HG03095 (cell line): Measurements from ENCODE around the gene BCL11B.

ENCODE experiments used
- ATAC-seq: cut with Tn5 transposase; IDR thresholded peaks from one replicate; pipeline ENCODE4 v1.9.1; 2021; ENCODE audit warnings: moderate library complexity; ENCODE audit not compliant: unreplicated experiment

Gene BCL11B

DNA sequence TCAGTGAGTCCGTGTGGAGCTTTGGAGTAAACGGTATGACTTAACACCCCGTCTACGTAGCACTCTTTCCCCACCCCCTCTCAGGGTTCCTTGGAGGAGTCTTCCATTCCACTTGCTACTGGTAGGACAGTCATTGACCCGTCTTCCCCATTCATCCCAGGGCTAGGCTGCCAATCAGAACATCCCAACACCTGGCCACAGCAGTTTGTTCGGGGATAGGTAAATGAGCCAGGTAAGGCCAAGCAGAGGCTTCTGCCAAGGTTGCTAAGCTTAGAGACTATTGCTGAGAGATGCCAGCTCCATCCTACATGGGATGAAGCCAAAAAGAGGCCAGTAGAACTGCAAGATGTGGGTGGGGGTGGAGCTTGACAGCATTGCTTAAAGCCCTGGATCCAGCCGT, 130.8 kb downstream of the BCL11B start:
- no peak for ATAC-seq

DNA sequence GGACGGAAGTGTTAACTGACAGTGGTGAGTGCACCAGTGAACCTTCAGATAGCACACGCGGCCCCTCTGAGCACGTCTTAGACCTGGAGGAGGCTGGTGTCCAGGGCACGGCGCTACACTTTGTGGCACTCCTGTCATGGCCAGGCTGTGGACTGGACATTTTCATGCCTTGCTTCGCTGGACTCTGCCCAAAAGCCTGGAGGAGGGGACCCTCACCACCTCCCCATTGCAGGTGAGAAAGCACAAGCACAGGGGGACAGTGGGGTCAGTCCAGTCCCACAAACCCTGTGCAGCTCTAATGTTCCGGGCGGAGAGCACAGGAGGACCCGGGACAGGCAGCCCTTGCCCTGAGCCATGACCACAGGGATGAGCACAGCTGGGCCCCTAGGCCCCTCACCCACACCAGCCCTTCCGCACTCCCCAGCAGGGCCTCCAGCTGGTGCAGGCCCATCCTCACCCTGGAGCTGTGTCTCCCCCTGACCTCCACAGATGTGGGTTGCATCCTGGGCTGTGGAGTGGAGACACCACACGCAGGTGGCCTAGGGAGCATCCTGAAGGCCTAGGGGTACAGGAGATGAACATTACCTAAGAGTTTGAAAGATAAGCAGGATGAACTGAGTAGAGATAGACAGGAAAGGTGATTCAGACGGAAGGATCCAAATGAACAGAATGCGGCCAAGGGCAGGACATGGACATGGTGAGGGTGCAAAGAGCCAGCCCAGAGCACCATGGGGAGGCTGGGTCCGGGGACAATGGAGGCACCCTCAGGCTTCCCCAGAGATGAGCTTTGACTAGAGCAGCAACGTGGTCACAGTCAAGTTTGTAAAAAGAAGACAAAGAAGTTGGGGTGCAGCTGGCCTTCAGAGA, 132.8 kb downstream of the BCL11B start:
- no peak for ATAC-seq

DNA sequence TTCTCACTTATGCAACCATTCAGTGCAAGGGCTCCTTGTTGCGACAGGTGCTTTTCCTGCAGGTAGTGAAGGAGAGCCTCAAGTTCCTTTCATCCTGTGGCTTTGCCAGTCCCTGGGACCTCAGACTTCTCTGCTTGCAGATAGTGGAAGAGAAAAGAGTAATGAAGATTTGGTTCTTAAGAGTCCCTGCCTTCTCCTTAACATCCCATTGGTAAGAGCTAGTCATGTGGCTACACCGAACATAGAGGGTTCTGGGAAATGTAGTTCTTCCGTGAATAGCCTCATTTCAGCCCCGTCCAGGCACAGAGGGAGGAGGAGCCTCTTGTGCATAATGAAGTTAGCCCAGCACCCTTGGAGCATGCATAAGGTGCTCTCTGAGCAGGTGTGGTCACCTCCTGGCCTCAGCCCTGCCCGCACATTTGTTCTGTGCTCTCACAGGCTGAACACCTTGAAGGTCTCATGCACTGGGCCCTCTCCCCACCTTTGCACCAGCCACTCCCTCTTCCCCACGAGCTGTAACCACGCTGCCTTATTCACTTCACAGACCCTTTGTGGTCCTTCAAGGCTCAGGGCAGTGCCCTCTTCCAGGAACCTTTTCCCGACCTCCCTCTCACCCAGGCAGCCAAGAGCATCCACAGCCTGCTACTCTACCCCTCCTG, 134.0 kb downstream of the BCL11B start:
- ATAC-seq: no peak

DNA sequence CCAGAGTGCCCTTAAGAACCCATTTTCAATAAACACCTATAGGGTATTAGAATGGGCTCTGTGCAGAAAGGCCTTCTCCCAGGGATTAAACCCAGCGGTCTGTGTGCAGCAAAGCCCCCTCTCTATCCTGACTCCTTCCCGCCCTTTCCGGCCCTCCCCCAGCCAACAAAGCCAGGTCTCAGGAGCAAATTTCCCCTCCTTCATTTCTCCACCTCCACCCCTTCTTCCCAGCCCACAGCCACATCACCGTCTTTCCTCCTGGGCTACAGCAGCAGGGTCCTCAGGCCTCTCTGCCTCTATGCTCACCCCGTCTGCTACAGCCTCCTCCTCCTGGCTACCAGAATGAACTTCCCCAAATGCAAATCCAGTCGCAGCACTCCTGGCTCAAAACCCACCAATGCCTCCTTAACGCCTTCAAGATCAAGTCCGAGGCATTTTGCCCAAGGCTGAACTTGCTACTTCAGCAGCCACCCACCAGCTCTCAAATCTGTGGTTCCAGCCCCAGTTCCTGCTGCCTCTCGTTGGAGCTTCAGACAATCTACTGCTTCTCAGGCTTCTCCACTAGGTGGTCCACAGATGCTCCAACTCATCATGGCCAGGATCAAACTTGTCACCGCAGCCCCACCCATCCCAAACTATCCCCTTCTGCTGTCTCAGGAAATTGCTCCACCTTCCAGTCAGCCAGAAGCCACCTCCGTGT, 134.8 kb downstream of the BCL11B start:
- no peak for ATAC-seq

DNA sequence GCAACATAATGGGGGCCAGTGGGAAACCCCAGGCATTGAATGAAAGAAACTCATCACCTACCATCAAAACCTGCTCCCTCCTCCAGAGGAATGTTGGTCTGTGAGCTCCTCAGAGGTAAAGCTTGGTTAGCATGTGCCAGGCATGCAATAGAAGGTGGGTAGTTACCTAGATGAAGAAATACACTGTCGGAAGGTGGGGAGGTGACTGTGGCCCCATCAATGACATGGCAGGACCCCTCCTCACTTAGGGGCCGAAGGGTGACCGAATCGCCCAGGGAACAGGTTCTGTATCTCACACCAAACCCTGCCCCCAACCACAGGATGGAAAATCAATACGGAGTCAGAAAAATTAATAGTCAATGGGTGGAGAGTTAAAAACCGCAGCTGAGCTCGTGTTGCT, 135.6 kb downstream of the BCL11B start:
- ATAC-seq: no peak

DNA sequence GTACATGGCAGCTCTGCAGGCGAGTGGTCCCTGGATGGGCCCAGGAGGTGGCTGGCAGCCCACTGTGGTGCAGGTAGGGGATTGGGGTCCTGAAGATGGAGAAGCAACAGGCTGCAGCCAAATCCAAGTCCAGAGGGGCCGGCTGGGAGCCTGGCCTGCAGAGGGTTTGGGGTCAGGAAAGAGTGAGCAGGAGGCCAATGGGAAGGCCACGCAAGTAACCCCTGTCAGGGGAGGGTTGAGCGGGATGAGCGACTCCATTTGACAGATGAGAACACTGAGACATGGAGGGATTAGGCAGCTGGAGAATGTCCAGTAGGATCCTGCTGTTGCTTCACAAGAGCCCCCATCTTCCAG, 136.0 kb downstream of the BCL11B start:
- no peak for ATAC-seq

DNA sequence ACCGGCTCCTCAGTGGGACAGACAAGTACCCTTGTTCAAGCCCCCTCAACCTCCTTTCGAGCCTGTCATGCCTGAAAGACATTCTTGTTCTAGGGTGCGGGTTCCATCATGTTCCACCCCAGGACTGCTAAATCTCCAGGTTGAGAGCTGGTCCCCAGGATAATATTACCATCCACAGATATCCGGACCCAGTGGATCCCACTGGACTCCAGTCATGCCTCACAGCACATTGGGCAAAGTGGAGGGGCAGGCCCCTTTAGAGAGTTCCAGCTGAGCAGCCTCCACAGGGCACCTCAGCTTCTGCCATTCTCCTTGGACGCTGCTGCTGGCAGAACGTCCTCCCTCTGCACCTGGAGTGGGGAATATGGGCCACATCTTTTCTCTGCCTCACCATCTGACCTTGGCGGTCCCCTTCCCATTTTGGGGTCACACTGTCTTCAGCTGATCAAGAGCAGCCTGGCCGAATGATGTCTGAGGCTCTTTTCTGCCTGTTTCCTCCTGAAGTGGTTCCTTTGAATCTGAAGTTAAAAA, 137.4 kb downstream of the BCL11B start:
- no peak for ATAC-seq

DNA sequence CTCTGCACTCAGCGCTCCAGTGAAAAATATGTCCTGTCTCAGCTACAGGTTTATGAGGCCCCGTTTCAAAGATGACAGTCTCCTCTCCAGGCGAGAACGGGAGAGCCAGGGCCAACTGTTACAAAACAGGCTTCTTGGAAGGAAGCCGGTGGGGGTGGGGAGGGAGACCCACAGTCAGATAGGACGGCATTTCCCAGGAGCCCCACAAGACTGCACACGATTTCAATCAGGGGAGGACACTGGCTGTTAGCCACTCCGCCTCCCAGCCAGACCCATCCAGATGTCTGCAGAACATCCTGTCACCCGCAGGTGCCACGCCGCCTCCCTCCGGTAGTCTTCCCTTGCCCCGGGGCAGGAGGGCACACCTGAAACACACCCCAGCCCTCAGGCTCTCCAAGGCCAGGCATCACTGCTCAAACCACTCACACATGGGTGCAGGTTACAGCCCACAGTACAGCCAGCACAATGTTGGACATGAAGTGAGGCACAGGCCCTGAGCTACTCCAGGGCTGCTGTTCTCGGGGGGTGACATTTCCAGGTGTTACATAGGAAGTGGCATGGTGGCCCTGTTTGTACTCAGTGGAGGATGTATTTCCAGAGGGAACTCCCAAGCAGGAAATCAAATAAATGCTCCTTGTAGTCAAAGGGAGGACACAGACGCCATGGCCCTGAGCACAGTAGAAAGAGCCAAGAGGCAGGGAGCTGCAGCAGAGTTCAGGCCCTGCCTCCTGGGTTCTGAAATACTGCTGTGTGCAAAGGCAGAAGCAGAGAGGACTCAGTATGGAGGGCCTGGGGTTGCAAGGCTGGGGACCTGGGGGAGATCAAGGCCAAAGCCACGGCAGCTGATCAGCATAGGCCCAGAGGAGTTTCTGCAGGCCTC, 138.1 kb downstream of the BCL11B start:
- no peak for ATAC-seq

DNA sequence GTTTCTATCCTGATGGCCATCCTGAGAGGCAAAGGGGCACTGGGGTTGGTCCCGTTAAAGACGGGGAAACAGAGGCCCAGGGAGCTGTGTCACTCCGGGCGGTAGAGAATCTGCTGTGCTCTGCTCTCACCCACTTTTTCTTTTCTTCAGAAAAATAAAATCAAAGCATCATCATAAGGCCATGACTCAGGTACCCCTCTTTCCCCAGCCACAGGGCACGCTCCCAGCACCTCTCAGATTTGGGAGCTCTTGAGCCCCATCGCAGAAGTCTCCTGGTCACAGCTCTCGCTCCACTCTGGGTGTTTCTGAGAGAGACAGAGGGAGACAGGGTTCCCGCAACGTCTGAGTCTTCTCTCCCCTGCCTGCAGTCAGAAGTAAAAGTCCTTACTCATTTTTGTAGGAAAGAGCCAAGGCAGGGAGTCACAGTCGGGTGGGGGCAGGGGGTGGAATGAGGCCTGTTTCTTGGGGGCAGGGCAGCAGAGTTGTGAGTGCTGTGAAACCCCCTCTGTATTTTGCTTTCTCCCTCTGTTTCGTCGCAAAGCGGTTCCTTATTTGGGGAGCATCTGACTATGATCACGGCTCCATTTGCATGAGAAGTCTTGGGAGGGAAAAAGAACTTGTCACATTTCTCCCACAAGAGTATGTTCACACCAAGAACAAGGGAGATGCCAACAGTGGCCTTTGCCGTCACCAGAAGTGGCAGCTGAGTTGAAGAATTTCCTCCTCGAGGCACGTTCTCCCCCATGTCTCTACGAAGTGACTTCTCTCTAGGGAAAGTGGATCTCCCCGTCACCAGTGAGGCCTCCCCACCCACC, 139.0 kb downstream of the BCL11B start:
- no peak for ATAC-seq

DNA sequence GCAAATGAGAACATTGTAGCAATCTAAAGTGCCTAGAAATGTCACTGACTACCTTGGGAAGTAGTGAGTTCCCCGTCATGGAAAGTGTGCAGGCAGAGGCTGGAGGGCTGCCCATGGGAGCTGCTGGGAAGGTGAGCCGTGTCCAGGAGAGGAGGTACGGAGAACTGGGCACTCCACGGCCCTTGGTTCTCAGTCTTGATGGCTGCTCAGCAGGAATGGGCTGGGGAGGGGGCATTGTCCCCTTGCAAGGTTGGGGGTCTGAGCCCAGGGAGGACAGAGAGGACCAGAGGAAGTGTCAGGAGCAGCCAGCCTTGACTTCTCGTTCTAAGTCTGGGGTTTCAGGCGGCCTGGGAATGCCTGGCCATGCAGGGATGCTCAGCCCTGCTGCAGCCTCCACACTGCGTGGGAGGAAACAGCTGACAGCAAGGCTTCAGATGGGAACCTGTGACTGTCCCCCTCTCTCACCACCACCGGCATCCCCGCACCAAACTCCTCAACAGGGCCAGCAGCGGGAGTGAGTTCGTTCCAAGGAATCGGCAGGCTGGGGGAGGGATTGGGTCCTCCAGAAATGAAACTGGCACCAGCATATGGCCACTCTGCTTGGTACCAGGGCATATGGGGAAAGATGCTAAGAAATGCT, 140.2 kb downstream of the BCL11B start:
- ATAC-seq: no peak

DNA sequence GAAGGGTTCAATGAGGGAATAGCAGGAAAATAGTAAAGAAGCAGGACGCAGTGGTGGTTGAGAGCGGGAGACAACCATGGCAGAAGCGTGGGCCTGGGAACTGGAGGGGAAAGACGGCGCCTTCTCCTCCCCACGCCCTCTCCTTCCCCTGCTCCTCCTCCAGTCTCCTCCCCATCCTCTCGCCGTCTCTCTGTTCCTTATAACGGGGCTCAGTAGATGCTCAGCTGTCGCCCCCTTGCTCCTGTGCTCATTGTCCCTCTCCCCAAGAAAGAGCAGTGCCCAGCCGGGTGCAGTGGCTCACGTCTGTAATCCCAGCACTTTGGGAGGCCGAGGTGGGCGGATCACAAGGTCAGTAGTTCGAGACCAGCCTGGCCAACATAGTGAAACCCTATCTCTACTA, 142.0 kb downstream of the BCL11B start:
- ATAC-seq: no peak

DNA sequence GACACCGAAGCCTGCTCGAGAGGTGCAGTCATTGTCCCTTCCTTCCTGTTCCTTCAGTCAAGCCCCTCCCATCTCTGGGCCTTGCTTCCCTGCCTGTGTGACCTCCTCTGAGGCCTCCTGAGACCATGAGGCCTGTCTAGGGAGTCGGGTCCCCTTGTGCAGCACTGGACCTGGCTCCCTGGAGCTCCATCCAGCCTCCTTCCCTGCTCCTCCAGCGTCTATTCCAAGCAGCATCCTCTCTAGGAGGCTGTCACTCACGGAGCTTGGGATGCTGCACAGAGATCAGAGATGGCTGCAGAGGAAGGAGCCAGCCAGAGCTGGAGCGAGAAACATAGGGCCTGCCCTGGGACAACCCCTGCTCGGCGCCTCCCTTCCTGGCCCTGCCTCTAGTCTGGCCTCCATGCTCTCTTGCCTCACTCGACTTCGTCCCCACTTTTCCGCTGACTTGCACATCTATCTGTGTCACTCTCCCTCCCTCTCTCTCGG, 142.7 kb downstream of the BCL11B start:
- no peak for ATAC-seq

DNA sequence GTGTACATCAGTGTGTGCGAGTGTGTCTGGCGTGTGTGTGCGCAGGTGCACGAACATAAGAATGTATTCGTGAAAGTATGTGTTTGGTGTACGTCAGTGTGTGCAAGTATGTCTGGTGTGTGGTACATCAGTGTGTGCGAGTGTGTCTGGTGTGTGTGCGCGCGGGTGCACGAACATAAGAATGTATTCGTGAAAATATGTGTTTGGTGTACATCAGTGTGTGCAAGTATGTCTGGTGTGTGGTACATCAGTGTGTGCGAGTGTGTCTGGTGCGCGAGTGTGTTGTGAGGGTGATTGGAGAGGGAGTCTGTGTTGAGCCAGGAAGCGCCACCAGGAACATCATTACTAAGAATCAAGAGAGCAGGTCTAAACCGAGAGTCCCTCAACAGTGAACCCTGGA, 143.8 kb downstream of the BCL11B start:
- no peak for ATAC-seq

DNA sequence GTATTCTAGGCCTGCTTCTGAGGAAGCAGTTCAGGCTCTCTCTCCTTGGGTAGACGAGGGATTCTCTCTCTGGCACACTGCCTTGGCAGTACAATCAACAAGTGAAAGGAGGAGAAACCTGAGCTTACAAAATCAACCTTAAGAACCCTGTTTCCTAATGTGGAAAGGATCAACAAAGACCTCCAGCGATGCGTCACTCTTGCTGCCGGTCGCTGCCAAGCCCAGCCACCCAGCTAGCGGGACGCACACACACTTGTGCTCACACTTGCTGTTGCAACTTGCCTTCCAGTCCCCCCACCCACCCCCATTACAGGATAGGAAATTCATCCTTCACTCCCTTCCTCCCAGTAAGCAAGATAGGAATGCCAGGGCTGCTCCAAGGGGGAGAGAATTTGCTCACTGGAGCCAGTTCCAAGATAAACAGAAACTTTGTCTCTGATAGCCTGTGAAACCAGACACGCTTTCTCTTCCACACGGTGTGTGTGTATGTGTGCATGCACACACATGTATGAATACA, 144.3 kb downstream of the BCL11B start:
- ATAC-seq: no peak

DNA sequence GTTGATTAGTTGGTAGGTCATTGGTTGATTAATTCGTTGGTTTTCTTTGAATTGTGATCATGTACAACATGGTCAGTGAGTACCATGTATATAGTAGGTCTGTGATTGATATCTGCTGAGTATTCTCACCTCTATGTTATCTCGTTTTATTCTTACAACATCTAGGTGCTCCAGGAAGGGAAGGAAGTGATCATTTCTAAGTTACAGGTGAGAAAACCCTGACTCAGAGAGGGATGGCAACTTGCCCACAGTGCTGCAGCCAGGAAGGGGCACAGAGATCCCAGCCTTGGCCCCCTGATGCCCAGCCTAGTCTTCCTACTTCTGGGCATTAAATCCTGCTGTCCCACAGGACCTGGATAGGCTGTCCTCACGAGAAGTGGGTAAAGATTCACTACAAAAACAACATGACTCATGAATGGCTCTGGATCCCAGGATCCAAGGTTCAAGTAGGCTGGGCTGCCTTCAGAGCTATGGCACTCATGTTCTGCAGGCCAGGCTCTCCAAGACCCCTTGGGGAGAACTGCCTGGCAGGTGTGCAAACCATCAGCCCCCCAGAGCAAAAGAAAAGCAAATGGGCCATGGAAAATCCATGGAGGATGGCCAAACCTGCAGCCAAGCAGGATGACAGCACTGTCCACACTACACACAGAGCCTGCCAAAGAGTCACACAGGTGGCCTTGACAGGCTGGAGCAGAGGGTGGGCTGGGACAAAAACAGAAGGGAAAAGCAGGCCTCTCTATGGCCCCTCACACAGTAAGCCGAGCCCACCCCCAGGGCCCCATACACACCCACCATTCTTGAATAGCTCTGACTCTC, 146.2 kb downstream of the BCL11B start:
- no peak for ATAC-seq

DNA sequence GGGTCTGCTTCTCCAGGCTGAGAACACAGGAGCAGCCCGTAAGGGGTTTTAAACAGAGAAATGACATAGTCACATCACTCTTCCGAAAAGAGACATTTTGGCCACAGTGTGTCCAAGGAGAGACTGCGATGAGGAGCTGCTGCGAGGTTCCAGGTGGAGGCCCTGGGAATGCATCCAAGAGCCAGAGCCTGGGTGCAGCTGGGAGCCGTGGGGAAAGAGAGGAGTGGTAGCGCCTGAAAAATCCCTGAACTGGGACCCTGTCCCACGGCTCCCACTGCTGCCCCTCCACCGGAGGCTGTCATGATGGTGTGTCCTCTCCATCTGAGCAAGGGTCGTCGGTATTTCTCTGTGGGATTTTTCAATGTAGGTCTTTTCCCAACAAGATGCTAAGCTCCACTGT, 146.9 kb downstream of the BCL11B start:
- ATAC-seq: no peak

DNA sequence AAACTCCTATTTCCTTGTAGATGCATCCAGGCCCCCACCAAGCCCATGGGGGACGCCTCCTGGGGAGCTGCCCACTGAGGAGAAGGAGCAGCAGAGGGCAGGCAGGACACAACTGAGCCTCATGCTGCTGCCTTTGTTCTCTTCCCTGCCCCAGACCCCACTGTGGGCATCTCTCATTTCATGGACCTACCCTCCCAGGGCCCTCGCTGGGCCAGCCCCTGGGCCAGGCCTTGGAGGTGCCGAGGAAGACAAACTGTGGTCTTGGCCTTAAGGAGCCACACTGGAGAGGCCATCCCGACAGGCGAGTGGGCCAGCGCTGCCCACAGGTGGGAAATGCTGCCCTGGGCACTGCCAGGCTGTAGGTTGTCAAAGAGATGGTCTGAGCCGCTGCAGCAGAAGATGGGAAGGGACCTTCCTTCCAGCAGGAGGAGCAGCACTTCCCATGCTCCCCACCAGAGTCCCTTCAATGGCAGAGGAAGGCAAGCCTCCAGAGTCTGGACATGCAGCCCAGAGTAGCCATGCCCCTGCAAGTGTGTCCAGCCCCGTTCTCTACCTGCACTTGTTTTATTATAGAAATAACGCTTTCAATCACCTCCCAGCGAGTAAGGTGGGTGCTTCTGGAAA, 147.4 kb downstream of the BCL11B start:
- ATAC-seq: no peak
